T-helper 2 cell treated with Interferon-gamma antibody and Interleukin-4, amounts not matched to agents 5 μg/mL and 100 μg/mL, for 36 hours (primary cell): ENCODE data around the gene UPK3A.
"Not testable (repeated sequence)": the region's sequence is repeated elsewhere in the genome, so short reads cannot be mapped to it uniquely, and the experiment has no call there.

Experiments used
- DNase-seq: peaks from one replicate; pipeline ENCODE4 v3.0.0; 2021; ENCODE audit warnings: low spot score
- H3K27ac Mint-ChIP-seq: one replicate; pipeline ENCODE4 v1.8.0; 2021; ENCODE audit warnings: mild to moderate bottlenecking, mixed read lengths
- H3K27me3 Mint-ChIP-seq: one replicate; pipeline ENCODE4 v1.8.0; 2021; ENCODE audit warnings: low read depth, mixed read lengths
- H3K36me3 Mint-ChIP-seq: one replicate; pipeline ENCODE4 v1.8.0; 2021; ENCODE audit warnings: low read depth, mixed read lengths
- H3K4me1 Mint-ChIP-seq: one replicate; pipeline ENCODE4 v1.8.0; 2021; ENCODE audit warnings: low read depth, mixed read lengths
- H3K4me3 Mint-ChIP-seq: one replicate; pipeline ENCODE4 v1.8.0; 2022; ENCODE audit warnings: mild to moderate bottlenecking, moderate library complexity, mixed read lengths
- H3K9me3 Mint-ChIP-seq: one replicate; pipeline ENCODE4 v1.8.0; 2021; ENCODE audit warnings: mixed read lengths

The UPK3A gene

GRCh38 chr22:45246060-45246985, 38.4 kb upstream of the UPK3A start:
- H3K9me3 Mint-ChIP-seq, result no peaks in the 10 kb centered on the region
- no peak for DNase-seq
- H3K4me3 Mint-ChIP-seq, result no peak overlapping the region
- H3K36me3 Mint-ChIP-seq, result no peaks in the 10 kb centered on the region
- peaks cover 4% of the 10 kb centered on the region for H3K4me1 Mint-ChIP-seq
- H3K27me3 Mint-ChIP-seq, result no peaks in the 10 kb centered on the region
- H3K27ac Mint-ChIP-seq, result no peak overlapping the region

- H3K36me3 Mint-ChIP-seq, result no peaks in the 10 kb centered on the region
- no peaks in the 10 kb centered on the region for H3K4me1 Mint-ChIP-seq
- no peak for DNase-seq
- no peaks in the 10 kb centered on the region for H3K27me3 Mint-ChIP-seq
- H3K4me3 Mint-ChIP-seq, result no peak overlapping the region
- no peaks in the 10 kb centered on the region for H3K9me3 Mint-ChIP-seq
- H3K27ac Mint-ChIP-seq, result no peak overlapping the region
Observed at GRCh38 chr22:45248832-45249561, 35.8 kb upstream of the UPK3A start.

GRCh38 chr22:45251825-45252224, 32.9 kb upstream of the UPK3A start:
- no peak overlapping the region for H3K27ac Mint-ChIP-seq
- H3K9me3 Mint-ChIP-seq, result no peaks in the 10 kb centered on the region
- H3K36me3 Mint-ChIP-seq, result no peaks in the 10 kb centered on the region
- H3K27me3 Mint-ChIP-seq, result no peaks in the 10 kb centered on the region
- DNase-seq, result no peak
- H3K4me3 Mint-ChIP-seq, result no peak overlapping the region
- peaks cover 10% of the 10 kb centered on the region for H3K4me1 Mint-ChIP-seq

GRCh38 chr22:45253039-45253641, 31.6 kb upstream of the UPK3A start:
- Mint-ChIP-seq H3K36me3 (no peaks in the 10 kb centered on the region), H3K4me3 (no peak overlapping the region), H3K4me1 (peaks cover 10% of the 10 kb centered on the region), H3K27ac (no peak overlapping the region), H3K27me3 (no peaks in the 10 kb centered on the region), H3K9me3 (no peaks in the 10 kb centered on the region)
- DNase-seq, result no peak

- H3K27ac Mint-ChIP-seq, result no peak overlapping the region
- DNase-seq, result no peak
Observed at GRCh38 chr22:45254388-45254787, 30.4 kb upstream of the UPK3A start.

GRCh38 chr22:45254789-45255278, 29.9 kb upstream of the UPK3A start:
- peak overlapping the region; percentile 74 for H3K27ac Mint-ChIP-seq
- H3K4me1 Mint-ChIP-seq, result peaks cover 10% of the 10 kb centered on the region
- no peaks in the 10 kb centered on the region for H3K36me3 Mint-ChIP-seq
- no peaks in the 10 kb centered on the region for H3K9me3 Mint-ChIP-seq
- DNase-seq, result peak; percentile 25
- no peaks in the 10 kb centered on the region for H3K27me3 Mint-ChIP-seq
- no peak overlapping the region for H3K4me3 Mint-ChIP-seq

More at GRCh38 chr22:45254388-45254787, 30.4 kb upstream of the UPK3A start:
- Mint-ChIP-seq H3K4me1 (peaks cover 10% of the 10 kb centered on the region), H3K27me3 (no peaks in the 10 kb centered on the region), H3K36me3 (no peaks in the 10 kb centered on the region), H3K4me3 (no peak overlapping the region), H3K9me3 (no peaks in the 10 kb centered on the region)

GRCh38 chr22:45257941-45258340, 26.8 kb upstream of the UPK3A start:
- not testable (repeated sequence) for H3K27ac Mint-ChIP-seq

GRCh38 chr22:45259754-45260394, 24.9 kb upstream of the UPK3A start:
- Mint-ChIP-seq H3K9me3 (no peaks in the 10 kb centered on the region), H3K4me1 (peaks cover 8% of the 10 kb centered on the region), H3K36me3 (no peaks in the 10 kb centered on the region), H3K27ac (no peak overlapping the region), H3K4me3 (no peak overlapping the region), H3K27me3 (peaks cover 15% of the 10 kb centered on the region)
- DNase-seq, result no peak

More at GRCh38 chr22:45257941-45258340, 26.8 kb upstream of the UPK3A start:
- H3K4me1 Mint-ChIP-seq, result peaks cover 10% of the 10 kb centered on the region
- not testable (repeated sequence) for H3K36me3 Mint-ChIP-seq, H3K4me3 Mint-ChIP-seq, DNase-seq, H3K9me3 Mint-ChIP-seq, H3K27me3 Mint-ChIP-seq

- H3K27me3 Mint-ChIP-seq, result peaks cover 17% of the 10 kb centered on the region
- H3K4me3 Mint-ChIP-seq, H3K9me3 Mint-ChIP-seq, H3K4me1 Mint-ChIP-seq, DNase-seq, H3K36me3 Mint-ChIP-seq, H3K27ac Mint-ChIP-seq: not testable (repeated sequence)
Observed at GRCh38 chr22:45260395-45260759, 24.4 kb upstream of the UPK3A start.

- no peak overlapping the region for H3K4me3 Mint-ChIP-seq
- no peak overlapping the region for H3K27ac Mint-ChIP-seq
- no peaks in the 10 kb centered on the region for H3K4me1 Mint-ChIP-seq
- H3K27me3 Mint-ChIP-seq, result peaks cover 24% of the 10 kb centered on the region
- H3K36me3 Mint-ChIP-seq, result no peaks in the 10 kb centered on the region
- DNase-seq, result no peak
- H3K9me3 Mint-ChIP-seq, result no peaks in the 10 kb centered on the region
Observed at GRCh38 chr22:45261407-45262088, 23.2 kb upstream of the UPK3A start.

- Mint-ChIP-seq H3K27ac (no peak overlapping the region), H3K27me3 (peaks cover 29% of the 10 kb centered on the region), H3K4me1 (no peaks in the 10 kb centered on the region)
Observed at GRCh38 chr22:45262195-45262930, 22.4 kb upstream of the UPK3A start.

GRCh38 chr22:45262931-45263462, 21.8 kb upstream of the UPK3A start:
- H3K4me1 Mint-ChIP-seq, result no peaks in the 10 kb centered on the region
- H3K4me3 Mint-ChIP-seq, result no peak overlapping the region
- no peaks in the 10 kb centered on the region for H3K36me3 Mint-ChIP-seq
- no peak for DNase-seq
- peaks cover 31% of the 10 kb centered on the region for H3K27me3 Mint-ChIP-seq
- no peaks in the 10 kb centered on the region for H3K9me3 Mint-ChIP-seq
- no peak overlapping the region for H3K27ac Mint-ChIP-seq

More at GRCh38 chr22:45262195-45262930, 22.4 kb upstream of the UPK3A start:
- H3K9me3 Mint-ChIP-seq, result no peaks in the 10 kb centered on the region
- DNase-seq, result no peak
- H3K4me3 Mint-ChIP-seq, result no peak overlapping the region
- no peaks in the 10 kb centered on the region for H3K36me3 Mint-ChIP-seq
